Left lung (tissue), 10 donors: ENCODE results near the gene OS9. TPM values are rescaled to one million over a fixed set of nuclear protein-coding genes. Genes with fewer than 3 reads are reported as not detected.
A peak's percentile ranks its signal among the peaks of the same experiment; 100 is the strongest.

Experiments used
- ATAC-seq: fragments of 200-7000 bp; cut with Tn5 transposase; one replicate; pipeline ENCODE4 v1.9.1; 2020; ENCODE audit warnings: moderate library complexity
- DNase-seq, 4 donors: peaks; one replicate each; pipeline ENCODE4 v3.0.0-alpha.2; 2013 to 2020
- H3K27ac ChIP-seq, 2 donors: fragments of 200-600 bp; sonication (generic) in 1 of 2; one replicate each; pipeline versions ENCODE4 v1.5.0 to v1.8.0; 2020 to 2021
- H3K27me3 ChIP-seq, 2 donors: fragments of 200-600 bp; sonication (generic) in 1 of 2; one replicate each; pipeline versions ENCODE4 v1.5.0 to v1.8.0; 2020 to 2021
- H3K36me3 ChIP-seq, 2 donors: fragments of 200-600 bp; sonication (generic) in 1 of 2; one replicate each; pipeline versions ENCODE4 v1.5.0 to v1.8.0; 2020 to 2021
- H3K4me1 ChIP-seq, 2 donors: fragments of 200-600 bp; one replicate each; pipeline ENCODE4 v1.8.0; 2021
- H3K4me3 ChIP-seq, 2 donors: fragments of 200-600 bp; sonication (generic) in 1 of 2; one replicate each; pipeline versions ENCODE4 v1.5.0 to v1.8.0; 2020 to 2021; ENCODE audit warnings: mild to moderate bottlenecking in 1 of 2
- H3K9me3 ChIP-seq, 2 donors: fragments of 200-600 bp; sonication (generic) in 1 of 2; one replicate each; pipeline versions ENCODE4 v1.5.0 to v1.8.0; 2020 to 2021
- CTCF ChIP-seq, 2 donors: fragments of 200-600 bp; sonication (generic) in 1 of 2; IDR thresholded peaks; one replicate each; pipeline versions ENCODE4 v1.5.0 to v1.8.0; 2021; ENCODE audit warnings: antibody characterized with exemption in 2 of 2
- intact Hi-C, 2 donors: fragments of 100-400 bp; cut with DNase I; formaldehyde crosslinking; loops; one replicate each; pipeline versions ENCODE4 v1.11.2 to v1.14.2; 2022
- polyA plus RNA-seq, 6 donors: library from polyadenylated mRNA; unstranded; fragments of 120-200 nt; gene quantifications; one replicate each; pipeline ENCODE4 v1.2.1, GENCODE V29; 2013; ENCODE audit not compliant: insufficient read length in 6 of 6
- total RNA-seq, 2 donors: library from RNA; stranded (reverse); fragmentation: NEBNext Ultra II Directional; extraction: Animal tissue kit (Norgen Biotek cat#: 25700); gene quantifications; one replicate each; pipeline ENCODE4 v1.2.1, GENCODE V29; 2021
- donor health status: DM: no; HTN: yes; CAD: no.
- donor health status: DM: no; HTN: no; CAD: no.

OS9 gene
- total and polyA plus RNA-seq, 8 donors: 200 to 321 (median 225) TPM

- intact Hi-C loops: no loop called here
Observed at GRCh38 chr12:57687862-57688261, 6.1 kb upstream of the OS9 start.

GRCh38 chr12:57688931-57689330 is 5.0 kb upstream of the OS9 start:
- ATAC-seq: no peak
- H3K27me3 ChIP-seq: peaks cover 0 to 46% of the 10 kb centered on the region in 2 donors
- no peak overlapping the region for H3K27ac ChIP-seq
- H3K4me3 ChIP-seq: no peak overlapping the region
- intact Hi-C loops: no loop called here
- DNase-seq: no peak
- peaks cover 0 to 8% of the 10 kb centered on the region in 2 donors for H3K4me1 ChIP-seq
- no peak for TF ChIP-seq CTCF (IDR thresholded peaks at IDR 0.05)
- no peaks in the 10 kb centered on the region for H3K9me3 ChIP-seq
- H3K36me3 ChIP-seq: no peaks in the 10 kb centered on the region

More at GRCh38 chr12:57687862-57688261, 6.1 kb upstream of the OS9 start:
- Histone ChIP-seq H3K4me1 (peaks cover 0 to 1% of the 10 kb centered on the region in 2 donors), H3K27ac (no peak overlapping the region), H3K27me3 (peaks cover 0 to 46% of the 10 kb centered on the region in 2 donors), H3K4me3 (no peak overlapping the region), H3K9me3 (no peaks in the 10 kb centered on the region), H3K36me3 (no peaks in the 10 kb centered on the region)
- no peak for DNase-seq
- no peak for TF ChIP-seq CTCF (IDR thresholded peaks at IDR 0.05)
- ATAC-seq: no peak

GRCh38 chr12:57692500-57692899 is 1.4 kb upstream of the OS9 start:
- H3K27ac ChIP-seq: no peak overlapping the region
- H3K4me1 ChIP-seq: peaks cover 6 to 17% of the 10 kb centered on the region in 2 donors
- H3K9me3 ChIP-seq: no peaks in the 10 kb centered on the region
- no peak for ATAC-seq
- peaks cover 0 to 24% of the 10 kb centered on the region in 2 donors for H3K27me3 ChIP-seq
- peaks cover 0 to 20% of the 10 kb centered on the region in 2 donors for H3K36me3 ChIP-seq
- no peak overlapping the region for H3K4me3 ChIP-seq
- intact Hi-C loops: no loop called here
- no peak for DNase-seq
- no peak for TF ChIP-seq CTCF (IDR thresholded peaks at IDR 0.05)

- Histone ChIP-seq H3K36me3 (peaks cover 0 to 25% of the 10 kb centered on the region in 2 donors), H3K9me3 (no peaks in the 10 kb centered on the region), H3K27me3 (peaks cover 0 to 16% of the 10 kb centered on the region in 2 donors), H3K4me1 (peaks cover 6 to 17% of the 10 kb centered on the region in 2 donors), H3K27ac (peak overlapping the region in 1 of 2 donors; percentile 46), H3K4me3 (peak overlapping the region in 1 of 2 donors; percentile 93)
- no peak for ATAC-seq
- peak in 1 of 4 donors; percentile 0 for DNase-seq
- TF ChIP-seq CTCF (IDR thresholded peaks at IDR 0.05): no peak
- intact Hi-C loops: no loop called here
Observed at GRCh38 chr12:57693317-57693658, 644 bp upstream of the OS9 start.

GRCh38 chr12:57694459-57695019 is 607 bp downstream of the OS9 start:
- peak in 1 of 4 donors; percentile 16 for DNase-seq
- Histone ChIP-seq H3K9me3 (no peaks in the 10 kb centered on the region), H3K36me3 (peaks cover 0 to 38% of the 10 kb centered on the region in 2 donors), H3K27ac (peak overlapping the region; percentile 37 to 90), H3K4me3 (peak overlapping the region; percentile 53 to 93), H3K27me3 (peaks cover 0 to 9% of the 10 kb centered on the region in 2 donors), H3K4me1 (peaks cover 6 to 17% of the 10 kb centered on the region in 2 donors)
- ATAC-seq: peak; percentile 2
- intact Hi-C loops: no loop called here
- no peak for TF ChIP-seq CTCF (IDR thresholded peaks at IDR 0.05)
